Stimulated activated naive CD4-positive, alpha-beta T cell (primary cell): ENCODE data around the gene PDCD10.

Experiments used
- DNase-seq, 6 experiments: peaks; one replicate each; lab custom pipeline; 2025; lab: John Stamatoyannopoulos, UW

Gene PDCD10

DNA sequence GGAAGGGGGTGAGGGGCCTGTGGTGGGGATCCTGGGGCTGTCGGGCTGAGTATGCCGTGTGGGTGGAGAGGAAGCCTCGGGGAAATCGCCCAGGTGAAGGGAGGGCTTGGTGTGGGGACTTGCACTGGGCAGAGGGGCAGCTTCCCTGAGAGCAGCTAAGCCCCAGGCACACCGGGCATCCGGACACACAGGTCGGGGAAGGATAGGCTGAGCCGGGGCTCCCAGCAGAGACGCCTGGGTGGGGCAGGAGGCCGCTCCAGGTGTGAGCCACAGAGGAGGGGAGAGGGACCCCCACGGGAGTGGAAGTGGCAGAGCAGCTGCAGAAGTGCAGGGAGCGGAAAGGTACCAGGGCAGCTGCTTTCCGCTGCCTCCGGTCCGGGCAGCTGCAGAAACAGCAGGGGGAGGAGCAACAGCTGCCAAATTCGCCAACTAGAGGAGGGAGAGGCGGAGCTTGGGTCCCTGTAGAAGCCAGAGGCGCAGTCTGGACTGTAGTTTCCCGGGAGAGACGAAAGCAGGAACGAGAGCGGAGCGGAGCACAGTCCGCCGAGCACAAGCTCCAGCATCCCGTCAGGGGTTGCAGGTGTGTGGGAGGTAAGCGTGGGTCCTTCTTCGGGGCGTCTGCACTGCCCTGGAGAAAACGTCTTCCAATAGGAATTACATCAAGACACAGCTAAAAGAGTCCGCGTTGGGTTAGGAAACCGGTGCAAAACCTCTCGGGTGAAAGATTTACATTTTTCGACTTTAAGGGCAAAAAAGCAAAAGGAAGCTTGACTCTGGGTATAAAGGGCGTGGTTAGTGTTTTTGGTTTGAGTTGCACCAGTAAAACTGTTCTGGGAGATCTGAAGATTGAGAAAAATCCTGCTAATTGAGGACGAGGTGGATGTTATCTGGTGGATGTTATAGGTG is 794 bp upstream of the PDCD10 start, which contains the start of gene SERPINI1:
TSS of gene SERPINI1 (plus strand) at position 489 of the 906 bp plus-strand sequence. CDS start 53,408 bp downstream, outside the sequence.
- DNase-seq = peak in 5 of 6 experiments; percentile 38 to 80 (median 67)

DNA sequence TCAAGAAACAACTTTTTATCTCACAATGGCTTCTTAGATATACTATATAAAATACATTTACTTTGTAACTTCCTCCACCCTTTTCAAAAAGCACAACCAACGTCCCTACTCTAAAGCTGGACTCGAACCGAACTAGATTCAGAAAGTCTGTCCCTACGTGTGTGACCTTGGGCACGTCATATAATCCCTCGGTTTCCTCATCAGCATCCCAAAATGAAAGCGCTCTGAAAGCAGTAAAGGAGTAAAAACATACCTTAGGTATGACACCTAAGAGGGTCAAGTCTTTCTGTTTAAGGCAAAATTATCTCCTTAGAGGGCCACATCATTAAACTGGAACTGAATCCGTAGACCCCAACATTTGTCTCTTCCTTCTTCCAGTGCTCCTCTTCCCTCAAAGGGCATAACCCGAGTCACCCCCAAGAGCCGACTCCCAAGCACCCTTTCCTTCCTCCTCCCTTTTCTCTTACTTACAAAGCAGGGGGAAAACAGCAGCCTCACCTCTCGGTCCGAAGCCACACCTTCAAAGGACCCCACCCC is 663 bp downstream of the PDCD10 start:
- DNase-seq = no peak

DNA sequence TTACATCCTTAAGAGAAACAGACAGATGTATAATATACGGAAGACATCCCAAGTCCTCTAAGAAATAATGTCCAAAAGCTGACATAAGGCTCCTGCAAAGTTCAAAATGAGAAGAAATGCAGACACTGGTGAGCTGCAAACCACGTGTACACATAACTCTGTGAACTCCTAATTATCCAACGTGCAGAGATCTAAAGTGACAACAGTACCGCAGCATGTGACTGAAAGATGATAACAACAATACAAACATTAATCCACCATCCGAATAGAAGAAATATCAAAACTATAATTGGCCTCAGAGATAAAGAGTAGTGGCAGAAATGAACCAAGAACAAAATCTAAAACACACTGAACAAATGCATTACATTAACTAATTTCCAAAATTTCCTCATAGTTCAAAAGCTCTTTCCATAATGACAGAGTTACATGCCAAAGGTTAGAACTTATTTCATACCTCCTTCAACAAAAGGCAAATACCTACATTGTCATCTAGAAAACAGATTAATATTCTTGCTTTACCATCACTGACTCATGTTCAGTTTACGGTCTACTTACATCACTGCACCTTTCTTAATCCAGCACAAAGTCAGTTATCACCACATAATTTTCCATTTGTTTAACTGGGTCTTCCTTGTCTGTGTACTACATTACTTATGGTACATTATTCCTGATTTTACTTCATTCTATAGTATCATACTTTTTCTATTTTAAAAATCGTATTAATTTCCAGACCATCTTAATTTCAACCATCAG is 2.2 kb downstream of the PDCD10 start:
- DNase-seq = no peak

DNA sequence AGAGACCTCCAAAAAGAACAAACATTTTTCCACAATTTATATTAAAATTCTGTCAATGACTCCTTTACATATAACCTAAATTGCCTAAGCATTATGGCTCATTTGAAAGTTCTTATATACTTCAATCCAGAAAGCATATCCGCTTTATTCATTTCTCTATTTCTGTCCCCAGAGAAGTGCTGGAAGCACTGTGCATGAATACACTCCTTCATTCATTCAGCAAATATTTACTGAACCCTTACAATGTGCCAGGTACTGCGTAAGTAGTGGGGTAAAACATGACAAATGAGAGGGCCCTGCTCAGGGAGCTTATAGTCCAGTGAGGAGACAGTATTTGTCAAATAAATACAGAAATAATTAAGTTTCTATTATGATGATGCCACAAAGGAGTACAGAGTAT is 3.3 kb downstream of the PDCD10 start:
- no peak for DNase-seq

DNA sequence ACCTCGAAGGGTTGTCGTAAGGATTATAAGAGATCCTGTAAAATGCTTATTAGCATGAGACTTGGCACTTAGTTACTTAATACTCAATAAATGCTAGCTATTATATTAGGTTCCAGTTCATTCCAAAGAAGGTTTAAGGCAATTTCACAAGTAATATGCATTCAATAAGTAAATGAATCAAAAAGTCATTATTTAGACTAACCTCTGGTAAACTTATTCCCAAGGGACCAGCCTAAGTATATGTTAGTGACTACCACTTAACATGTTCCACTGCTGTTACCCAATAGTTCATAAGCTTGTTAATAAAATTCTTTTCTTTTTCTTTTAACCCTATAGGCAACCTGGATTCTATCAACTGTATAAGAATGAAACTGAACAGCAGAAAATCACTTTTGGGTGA is 5.1 kb downstream of the PDCD10 start:
- no peak for DNase-seq

DNA sequence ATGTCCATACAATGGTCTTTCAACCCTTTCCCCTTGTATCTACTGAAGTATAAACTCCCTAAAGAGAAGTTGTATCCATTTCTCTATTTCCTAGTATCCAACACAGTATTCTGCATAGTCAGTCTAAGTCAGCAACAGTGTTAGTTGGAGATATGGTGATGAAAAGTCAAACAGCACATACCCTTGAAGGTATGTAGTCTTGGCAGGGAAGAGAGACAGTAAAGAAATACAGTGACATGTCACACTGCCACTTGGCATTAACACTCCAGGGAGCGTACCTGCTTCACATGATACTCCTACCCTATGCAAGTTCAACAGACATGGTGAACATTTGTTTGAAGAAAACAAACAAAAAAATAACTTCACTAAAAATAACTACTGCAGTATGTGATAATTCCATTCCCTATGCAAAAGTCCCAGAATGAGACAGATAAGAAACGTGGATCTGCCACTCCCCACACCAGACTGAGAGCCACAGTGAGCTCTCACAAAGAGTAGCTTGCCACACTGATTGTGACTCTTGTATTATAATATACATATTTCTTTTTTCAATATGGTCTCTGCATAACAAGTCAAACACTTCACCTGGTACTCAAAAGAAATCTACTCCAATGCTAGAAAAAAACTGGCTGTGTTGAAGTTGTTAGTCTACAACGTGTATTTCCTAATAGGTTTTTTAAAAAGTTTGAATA is 5.9 kb downstream of the PDCD10 start:
- DNase-seq = no peak

DNA sequence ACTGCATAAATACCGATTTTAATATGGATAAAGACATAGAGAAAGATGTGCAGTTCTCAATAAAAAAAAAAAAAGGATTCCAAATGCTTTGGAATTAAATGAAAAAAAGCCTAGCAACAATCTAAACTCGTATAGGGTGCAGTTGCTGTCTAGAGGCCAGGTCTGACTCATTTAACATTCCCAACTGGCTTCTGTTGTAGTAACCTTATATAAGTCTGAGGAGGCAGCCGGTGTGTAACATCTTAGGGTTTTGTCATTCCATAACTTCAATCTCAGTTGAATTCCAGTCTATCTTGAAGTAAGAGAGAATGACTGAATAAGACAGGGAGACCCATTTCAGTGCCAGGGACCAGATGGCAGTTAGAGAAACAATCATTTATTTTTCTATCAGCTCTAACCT is 6.5 kb downstream of the PDCD10 start:
- no peak for DNase-seq

DNA sequence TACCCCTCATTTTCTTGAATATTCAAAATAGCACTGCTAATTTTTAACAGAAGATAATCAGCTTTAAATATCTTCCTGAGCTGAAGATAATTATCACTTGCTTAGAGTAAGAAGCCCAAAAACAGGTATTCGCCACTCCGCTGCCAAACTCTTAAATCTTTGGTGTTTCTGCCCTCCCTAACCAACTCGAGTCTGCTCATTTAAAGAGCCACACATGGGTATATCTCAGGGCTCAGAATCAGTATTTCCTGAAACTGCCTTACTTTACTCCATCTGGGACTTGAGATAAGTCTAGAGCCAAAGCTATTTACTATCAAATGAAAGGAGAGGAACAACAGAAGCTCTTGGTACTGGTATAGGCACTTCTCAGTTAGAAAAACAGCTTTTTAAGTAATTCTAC is 10.8 kb downstream of the PDCD10 start:
- DNase-seq = no peak

DNA sequence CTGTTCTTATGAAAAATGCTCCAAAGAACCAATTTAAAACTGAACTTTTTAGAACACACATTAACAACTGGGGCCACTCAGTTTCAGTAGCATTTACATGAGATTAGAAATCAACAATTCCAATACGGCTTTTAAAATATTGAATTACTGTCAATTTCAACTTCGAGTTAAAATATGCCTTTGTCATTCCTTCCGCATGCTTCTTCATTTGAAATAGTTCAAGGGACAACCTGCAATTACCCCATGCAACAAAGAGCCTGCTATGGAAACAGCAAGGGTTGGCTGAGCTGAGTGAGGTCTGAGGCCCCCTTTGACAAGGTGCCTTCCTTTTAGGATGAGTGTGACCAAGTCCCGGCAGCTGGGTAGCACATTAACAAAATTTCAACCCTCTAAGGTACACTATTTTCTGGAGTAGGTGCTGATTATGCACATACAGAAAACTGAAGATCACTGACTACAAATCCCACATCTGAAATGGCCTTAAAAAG is 11.6 kb downstream of the PDCD10 start:
- no peak for DNase-seq

DNA sequence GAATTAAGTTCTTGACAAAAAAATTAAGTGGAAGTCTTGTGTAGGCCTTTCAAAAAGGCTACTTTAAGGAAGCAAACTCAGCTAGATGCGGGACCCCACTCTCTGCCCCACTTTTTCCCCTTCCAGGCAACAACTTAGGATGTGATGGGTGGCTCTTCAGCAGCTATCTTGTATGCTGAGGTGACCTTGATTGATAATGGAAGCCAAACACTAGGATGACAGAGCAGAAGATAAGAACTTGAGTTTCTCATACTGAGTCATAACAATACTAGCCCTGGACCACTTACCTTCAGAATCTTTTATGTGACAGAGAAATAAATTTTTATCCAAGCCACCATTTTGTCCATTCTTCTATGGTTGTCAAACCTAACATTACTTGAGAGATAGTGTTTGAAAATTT is 16.1 kb downstream of the PDCD10 start:
- no peak for DNase-seq

DNA sequence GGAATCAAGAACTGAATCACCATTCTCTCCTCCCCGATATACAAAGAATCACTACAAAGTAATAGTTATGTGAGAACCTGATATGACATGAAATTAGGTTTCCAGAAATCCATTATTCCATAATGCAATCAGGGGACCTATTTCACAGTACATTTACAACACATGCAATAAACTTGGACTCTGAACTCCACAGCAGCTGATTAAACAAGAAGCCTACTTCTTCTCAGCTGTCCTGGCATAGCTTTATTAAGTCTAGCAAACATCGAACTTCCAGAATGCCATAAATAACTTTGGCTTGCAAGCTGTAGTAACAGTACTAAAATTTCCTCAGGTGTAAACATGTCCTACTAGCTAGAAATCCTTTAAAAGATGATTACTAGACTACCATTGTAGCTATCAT is 17.8 kb downstream of the PDCD10 start:
- DNase-seq = no peak

DNA sequence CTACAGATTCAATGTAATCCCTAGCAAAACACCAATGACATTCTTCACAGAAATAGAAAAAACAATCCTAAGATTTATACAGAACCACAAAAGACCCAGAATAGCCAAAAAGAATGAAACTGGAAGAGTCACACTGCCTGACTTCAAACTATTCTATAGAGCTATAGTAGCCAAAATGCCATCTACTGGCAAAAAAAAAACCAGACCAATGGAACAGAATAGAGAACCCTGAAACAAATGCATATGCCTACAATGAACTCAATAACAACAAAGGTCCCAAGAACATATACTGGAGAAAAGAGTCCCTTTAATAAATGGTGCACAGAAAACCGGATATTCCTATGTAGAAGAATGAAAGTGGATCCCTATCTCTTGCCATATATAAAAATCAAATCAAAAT is 19.8 kb downstream of the PDCD10 start:
- no peak for DNase-seq

DNA sequence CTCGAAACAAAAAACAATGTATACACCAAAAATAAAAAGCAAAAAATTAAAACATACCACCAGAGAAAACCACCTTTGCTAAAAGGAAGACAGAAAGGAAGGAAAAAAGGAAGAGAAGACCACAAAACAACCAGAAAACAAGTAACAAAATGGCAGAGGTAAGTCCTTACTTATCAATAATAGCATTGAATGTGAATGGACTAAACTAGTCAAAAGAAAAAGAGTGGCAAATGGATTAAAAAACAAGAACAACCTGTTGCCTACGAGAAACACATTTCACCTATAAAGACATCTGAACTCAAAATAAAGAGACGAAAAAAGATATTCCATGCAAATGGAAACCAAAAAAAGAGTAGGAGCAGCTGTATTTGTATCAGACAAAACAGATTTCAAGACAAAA is 22.2 kb downstream of the PDCD10 start:
- DNase-seq = no peak

DNA sequence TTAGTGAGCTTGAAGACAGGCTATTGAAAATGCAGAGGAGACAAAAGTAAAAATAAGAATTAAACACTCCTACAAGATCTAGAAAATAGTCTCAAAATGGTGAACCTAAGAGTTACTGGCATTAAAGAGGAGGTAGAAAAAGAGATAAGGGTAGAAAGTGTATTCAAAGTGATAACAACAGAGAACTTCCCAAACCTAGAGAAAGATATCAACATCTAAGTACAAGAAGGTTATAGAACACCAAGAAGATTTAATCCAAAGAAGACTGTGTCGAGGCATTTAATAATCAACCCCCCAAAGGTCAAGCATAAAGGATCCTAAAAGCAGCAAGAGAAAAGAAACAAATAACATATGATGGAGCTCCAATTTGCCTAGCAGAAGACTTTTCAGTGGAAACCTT is 23.3 kb downstream of the PDCD10 start:
- DNase-seq = no peak

DNA sequence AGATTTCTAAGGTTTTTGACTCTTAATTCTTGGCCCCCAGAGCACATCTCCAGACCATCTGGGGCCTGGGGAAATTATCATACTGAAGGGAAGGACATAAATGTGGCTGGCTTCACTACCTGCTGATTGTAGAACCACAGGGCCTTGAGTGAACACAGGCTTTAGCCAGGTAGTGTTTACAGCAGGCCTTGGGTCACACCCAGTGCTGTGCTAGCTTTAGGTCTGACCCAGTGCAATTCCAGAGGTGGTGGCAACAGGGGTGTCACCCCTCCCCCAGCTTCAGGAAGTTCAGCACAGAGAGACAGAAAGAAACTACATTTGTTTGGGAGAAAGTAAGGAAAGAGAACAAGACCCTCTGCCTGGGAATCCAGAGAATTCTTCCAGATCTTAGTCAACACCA is 24.1 kb downstream of the PDCD10 start:
- DNase-seq = no peak

DNA sequence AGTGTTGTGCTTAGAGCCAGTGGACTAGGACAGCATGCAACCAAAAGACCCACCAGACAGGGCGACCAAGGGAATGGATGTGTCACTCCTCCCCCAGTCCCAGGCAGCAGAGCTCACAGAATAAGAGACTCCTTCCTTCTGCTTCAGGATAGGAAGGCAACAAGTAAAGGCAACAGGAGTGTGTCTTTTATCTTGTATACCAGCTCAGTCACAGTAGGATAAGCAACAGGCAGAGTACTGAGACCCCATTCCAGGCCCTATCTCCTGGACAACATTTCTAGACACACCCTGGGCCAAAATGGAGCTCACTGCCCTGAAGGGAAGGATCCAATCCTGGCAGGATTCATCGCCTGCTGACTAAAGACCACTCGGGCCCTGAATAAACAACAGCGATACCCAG is 25.0 kb downstream of the PDCD10 start:
- DNase-seq = no peak

DNA sequence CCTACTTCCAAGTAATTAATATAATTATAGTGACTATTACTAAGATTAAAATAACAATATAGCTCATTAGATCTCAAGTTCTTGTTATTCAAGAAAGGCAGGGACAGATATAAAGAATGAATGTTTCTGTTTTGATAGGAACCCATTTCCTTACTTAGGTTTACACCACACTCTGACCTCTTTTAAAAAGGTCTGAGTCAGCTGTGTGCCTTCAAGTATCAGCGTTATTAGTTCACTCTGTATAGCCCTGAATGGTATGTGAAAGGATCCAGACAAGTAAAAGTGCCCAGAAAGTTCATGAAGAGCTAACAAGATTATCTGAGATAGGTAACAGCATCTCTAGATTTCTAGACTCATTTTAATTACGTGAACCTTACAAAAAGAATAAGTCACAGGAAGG is 28.9 kb downstream of the PDCD10 start:
- no peak for DNase-seq

DNA sequence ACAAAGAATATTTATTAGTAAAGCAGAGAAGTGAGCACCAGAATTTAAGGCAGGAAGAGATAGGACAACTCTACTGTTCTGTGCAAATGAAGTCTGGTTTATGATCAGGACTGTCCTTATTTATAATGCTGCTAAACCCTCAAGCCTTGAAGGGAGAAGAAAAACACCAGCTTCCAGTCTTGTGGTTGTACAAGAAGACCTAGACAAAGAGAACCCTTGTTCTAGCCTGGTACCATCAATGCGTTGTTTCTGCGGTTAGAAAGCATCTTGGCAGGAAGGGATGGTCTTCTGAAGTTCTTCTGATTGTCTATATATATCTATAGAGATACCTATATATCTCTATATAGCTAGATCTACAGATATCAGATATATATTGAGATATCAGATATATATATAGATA is 33.8 kb downstream of the PDCD10 start:
- DNase-seq = no peak

DNA sequence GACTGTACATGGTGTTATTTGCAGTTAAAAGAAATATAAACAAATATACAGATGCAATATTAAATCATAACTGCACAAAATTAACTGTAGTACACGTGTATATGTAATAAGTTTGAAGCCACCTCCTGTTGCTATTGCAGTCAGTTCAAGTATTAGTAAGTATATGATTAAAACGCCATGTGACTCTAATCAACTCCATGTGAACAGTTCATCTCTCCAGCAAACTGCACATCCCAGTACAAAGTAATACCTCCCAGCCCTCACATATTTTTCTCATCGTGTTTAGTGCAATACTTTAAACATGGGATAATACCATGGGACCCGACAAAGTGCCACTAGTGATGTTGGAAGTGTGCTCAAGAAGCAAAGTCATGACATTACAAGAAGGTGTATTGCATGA is 34.6 kb downstream of the PDCD10 start:
- DNase-seq = no peak

DNA sequence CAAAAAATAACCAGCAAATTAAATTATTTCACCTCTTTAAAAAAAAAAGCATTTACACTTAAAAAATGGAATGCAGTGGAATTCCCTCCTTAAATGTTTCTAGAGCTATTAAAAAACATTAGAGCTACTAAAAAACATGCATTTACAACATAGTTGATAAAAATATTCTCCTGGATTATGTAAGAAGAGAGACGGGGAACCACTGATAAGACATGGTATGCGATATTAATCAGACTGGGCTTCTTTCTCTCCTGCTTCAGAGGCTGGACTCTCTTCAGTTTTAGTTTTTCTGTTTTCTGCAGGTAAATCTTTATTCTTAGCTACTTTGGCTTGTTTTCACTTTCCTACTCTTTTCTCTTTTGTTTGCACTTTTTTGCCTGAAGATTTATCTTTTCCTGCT is 40.6 kb downstream of the PDCD10 start:
- no peak for DNase-seq

DNA sequence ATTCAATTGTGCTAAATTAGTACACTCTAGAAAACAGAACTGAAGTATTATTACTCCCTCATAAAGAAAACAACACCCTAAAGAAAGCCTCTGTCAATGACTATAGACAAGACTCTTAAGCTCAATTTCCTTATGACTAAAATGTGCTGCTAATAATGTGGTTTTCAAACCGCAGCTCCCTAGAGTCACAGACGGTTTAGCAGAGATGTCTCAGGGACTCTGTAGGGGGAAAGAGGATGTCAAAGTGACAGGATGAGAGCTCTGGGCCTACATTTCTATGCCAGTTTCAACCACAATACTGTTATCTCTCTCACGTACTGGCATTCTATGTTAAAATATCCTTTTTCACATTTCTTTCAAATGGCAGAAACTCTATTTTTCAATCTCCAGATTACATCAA is 43.3 kb downstream of the PDCD10 start:
- peak in 3 of 6 experiments; percentile 4 to 8 (median 5) for DNase-seq

DNA sequence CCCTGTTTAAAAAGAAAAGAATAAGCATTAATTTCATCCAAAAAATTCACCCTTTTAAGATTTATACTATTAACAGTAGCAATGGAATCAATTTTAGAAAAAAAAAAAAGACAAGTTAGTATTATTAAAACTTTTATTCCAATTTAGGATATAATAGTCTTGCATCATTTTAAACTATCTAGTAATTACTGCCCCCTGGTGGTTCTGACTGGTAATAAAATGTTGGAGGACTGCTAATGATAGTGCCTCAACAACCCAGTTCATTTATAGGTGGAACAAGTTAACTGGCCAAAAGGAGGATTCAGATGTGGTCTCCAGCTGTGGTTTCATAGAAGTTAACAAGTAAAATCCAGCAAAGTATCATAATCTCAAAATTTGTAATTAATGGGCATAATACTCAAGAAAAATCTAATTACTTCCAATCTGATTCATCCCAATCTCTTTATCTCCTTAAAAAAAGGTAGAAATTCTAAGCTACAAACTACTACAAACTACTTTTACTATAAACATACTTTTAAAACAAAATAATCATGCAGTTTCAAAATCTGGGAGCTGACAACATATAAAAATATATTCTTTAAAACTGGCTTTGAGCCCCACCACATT is 50.2 kb downstream of the PDCD10 start:
- peak in 5 of 6 experiments; percentile 4 to 64 (median 19) for DNase-seq
